Measurements from ENCODE around the gene MDGA2.
"Not testable (repeated sequence)": the region's sequence is repeated elsewhere in the genome, so short reads cannot be mapped to it uniquely, and the experiment has no call there.

Gene MDGA2

DNA sequence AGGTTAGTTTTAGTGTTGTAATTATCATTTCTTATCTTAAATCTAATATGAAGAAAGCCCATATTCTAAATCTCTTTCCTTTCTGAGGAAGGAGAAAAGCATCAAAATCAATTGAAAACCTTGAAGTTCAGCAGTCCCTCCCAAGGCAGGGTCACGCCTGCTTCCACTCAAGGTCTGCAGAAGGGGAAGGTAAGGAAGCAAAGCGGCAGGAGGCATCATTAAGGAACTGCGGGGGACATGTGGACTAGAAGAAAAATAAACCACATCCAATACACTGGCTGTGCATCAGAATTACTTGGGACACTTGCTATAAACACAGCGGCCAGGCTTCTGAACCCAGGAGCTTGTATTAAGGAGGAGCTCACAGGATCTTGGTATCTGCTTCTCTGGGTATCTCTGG, 759.9 kb downstream of the MDGA2 start:
- not testable (repeated sequence) for DNase-seq (ENCODE audit: low read depth)

DNA sequence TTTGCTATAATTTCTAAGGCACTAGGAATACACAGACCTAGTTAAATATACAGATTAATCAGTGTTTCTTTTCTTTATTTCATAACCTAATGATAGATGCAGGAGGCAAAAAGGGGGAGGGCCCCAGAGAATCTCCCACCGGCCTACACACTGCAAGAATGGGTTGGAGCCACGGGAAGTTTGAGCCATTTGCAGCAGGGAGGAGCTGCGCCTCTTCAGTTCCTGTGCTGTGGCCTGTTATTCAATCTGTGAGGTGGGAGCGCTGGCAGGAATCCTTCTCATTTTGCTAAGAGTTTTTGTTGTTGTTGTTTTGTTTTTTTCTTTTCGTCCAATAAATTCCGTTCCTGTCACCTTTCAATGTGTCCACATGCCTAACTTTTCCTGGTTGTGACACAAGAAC, 772.6 kb downstream of the MDGA2 start:
- no peak for DNase-seq (ENCODE audit: low read depth)

DNA sequence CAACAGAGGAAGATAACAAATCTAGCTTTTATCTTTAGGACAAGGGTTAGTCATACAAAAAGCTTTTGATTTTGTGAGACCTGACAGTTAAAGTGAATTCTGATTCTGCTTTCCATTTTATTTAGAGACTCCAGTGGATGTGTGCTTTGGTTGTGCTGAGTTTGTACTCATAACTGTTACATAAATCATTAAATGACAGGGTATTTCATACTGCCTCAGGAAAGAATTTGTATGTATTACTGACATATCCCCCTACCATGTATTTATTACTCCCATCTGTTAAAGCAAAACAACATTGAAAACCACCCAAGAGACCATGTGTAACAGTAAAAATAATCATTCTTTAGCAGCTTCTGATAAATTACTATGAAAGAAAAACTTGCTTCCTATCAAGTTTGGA, 780.9 kb downstream of the MDGA2 start:
- no peak for DNase-seq (ENCODE audit: low read depth)

DNA sequence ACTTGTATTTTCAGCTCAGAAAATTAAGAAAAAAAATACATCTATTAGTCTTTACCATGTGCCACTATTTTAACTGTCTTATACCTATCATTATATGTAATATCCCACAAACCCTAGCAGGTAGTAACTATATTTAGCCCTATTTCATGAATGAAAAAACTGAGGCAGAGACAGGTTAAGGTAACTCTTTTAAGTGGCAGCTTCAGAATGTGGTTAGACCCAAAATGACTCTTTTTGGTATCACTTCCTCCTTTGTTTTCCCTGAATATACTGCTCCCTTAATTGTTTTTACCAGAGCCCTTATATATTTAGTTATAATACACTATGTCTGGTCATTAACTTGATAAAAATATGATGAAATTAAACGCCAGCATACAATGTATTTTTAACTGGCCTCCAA, 788.3 kb downstream of the MDGA2 start:
- DNase-seq (ENCODE audit: low read depth) = no peak

DNA sequence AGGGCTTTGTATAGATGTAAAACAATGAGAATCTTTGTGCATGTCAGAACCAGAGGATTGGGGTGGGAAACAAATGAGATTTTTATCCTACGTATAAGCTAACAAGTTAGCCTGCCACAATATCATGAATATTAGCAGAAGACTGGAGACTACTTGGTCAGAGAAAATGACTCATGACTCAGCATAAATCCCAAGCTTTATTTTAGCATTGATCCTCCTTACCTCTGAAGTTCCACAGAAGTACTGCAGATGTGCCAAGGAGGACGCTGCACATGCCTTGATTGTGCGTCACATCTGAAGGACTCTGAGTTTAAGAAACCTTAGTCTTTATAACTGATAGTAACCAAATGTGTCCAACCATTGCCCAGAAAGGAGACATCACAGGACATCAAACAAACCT, 789.8 kb downstream of the MDGA2 start:
- no peak for DNase-seq (ENCODE audit: low read depth)

DNA sequence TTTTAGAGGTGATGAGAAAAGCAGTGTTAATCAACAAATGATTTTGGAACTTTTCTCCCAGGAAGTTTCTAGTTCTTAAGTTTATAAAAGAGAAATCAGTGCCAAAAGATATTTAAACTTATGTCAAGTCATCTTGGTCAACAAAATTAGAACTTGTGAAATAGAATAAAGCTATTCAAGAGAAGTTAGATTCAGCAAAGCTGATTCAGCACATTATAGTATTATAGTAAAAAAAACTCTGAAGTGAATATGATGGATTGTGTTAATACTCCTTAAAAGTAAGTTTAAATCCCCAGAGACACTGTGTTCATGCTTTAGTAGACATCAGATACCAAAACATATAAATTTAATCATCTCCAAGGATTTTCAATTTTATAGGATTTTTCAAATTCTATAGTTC, 813.7 kb downstream of the MDGA2 start:
- DNase-seq (ENCODE audit: low read depth) = no peak

DNA sequence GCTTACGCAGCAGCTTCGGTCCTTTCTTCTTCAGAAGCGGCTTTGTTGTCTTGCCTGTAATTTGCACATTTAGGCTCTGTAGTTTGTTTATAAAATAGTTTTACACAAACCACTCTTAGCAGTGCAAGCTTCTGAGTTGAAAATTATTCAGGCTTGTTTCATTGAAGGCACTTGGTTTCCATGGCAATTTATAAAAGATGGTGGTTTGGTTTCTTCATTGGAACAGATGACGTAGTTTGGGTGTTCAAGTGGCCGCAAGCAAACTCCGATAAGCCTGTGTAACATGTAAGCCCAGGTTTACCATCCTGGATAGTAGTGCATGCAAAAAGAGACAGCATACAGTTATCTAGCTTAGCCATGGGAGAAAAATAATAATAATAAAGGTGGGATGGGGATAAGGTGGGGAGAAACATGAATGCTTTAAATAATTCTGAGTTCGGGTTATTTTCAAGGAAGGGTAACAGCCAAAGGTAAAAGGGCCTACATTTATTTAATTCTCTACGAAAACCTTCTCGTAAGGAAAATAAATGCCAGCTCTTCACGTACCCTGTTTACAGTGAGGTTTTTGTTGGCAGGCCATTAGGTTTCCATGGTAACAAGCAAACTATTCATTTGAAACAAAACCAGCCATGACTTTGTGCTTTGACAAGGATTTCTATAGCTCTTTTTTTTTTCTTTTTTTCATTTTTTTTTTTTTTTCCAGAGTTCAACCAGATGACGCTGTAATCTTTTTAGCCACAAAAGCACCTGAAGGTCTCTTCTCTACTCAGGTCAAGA, 834.3 kb downstream of the MDGA2 start:
- no peak for DNase-seq (ENCODE audit: low read depth)

DNA sequence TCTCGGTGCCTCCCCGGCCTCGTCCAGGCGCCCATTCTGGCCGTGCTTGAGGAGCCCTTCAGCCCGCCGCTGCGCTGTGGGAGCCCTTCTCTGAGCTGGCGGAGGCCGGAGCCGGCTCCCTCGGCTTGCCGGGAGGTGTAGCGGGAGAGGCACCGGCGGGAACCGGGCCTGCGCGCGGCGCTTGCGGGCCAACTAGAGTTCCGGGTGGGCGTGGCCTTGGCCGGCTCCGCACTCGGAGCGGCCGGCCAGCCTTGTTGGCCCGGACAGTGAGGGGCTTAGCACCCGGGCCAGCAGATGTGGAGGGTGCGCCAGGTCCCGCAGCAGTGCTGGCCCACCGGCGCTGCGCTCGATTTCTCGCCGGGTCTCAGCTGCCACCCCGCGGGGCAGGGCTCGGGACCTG, 855.1 kb downstream of the MDGA2 start:
- DNase-seq (ENCODE audit: low read depth) = no peak

DNA sequence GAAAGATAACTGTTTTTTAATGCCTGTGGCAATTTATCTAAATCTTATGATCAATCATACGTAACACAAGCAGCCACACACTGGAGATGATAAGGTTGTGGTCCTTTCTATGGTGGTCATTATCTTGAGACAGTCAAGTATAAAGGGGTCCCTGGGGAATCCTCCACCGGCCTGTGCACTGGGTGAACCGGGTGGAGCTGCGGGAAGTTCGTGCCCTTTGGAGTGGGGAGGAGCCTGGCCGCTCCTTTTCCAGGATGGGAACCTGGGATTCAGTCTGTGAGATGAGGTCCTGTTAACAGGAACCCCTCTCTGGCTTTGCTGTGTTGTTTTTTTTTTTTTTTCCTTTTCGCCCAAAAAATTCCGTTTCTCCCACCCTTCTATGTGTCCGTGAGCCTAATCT, 856.3 kb downstream of the MDGA2 start:
- no peak for DNase-seq (ENCODE audit: low read depth)

DNA sequence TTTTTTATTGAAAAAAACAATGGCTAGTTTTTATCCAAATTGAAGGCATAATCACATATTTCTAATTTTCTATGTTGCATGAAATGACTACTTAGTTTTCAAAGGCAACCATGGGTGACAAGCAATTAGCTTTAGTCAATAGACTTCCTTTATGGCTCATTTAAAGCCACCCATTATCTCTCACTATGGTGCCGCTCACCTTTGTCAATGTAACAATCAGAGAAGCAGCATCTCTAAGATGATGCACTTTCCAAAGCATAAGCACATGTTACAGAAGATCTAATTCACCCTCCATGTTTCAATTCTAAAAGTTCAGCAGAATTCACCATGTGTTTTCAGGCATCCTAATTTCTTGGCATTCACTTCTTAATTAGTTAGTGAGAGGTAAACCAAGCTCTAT, 857.3 kb downstream of the MDGA2 start:
- no peak for DNase-seq (ENCODE audit: low read depth)

DNA sequence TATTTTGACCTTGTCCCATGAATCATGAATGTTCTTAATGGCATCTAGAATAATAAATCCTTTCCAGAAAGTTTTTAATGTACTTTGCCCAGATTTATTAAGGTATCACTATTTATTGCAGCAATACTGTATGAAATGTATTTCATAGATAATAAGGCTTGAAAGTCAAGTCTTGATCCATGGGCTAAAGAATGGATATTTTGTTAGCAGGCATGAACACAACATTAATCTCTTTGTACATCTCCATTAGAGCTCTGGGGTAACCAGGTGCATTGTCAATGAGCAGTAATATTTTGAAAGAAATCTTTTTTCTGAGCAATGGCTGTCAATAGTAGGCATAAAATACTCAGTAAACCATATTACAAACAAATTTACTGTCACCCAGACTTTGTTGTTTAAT, 882.3 kb downstream of the MDGA2 start:
- DNase-seq (ENCODE audit: low read depth) = no peak

Measured in activated T-cell treated with anti-CD3 and anti-CD28 coated beads for 24 hours (primary cell).